Muscle of leg (tissue), 11 donors: ENCODE measurements around the gene DNLZ. TPM values are rescaled to one million over a fixed set of nuclear protein-coding genes. Genes with fewer than 3 reads are reported as not detected.
"Not testable (repeated sequence)": the region's sequence is repeated elsewhere in the genome, so short reads cannot be mapped to it uniquely, and the experiment has no call there.

Source experiments
- DNase-seq: peaks from one replicate; pipeline ENCODE4 v3.0.0; 2013
- H3K27ac ChIP-seq: one replicate; pipeline ENCODE4 v1.5.1; 2013; ENCODE audit warnings: mild to moderate bottlenecking, low read length, control low read depth
- H3K27me3 ChIP-seq: one replicate; pipeline ENCODE4 v1.6.1; 2013; ENCODE audit warnings: low read length; ENCODE audit not compliant: control insufficient read depth, insufficient read depth
- H3K36me3 ChIP-seq: one replicate; pipeline ENCODE4 v1.6.1; 2013; ENCODE audit warnings: low read length; ENCODE audit not compliant: control insufficient read depth, insufficient read depth
- H3K4me1 ChIP-seq: one replicate; pipeline ENCODE4 v1.6.1; 2013; ENCODE audit warnings: low read length; ENCODE audit not compliant: control insufficient read depth, insufficient read depth
- H3K4me3 ChIP-seq: one replicate; pipeline ENCODE4 v1.5.1; 2013; ENCODE audit warnings: low read length, control low read depth
- H3K9me3 ChIP-seq: replicated peaks from 2 replicates; pipeline ENCODE4 v1.6.1; 2013; ENCODE audit warnings: low read depth, low read length; ENCODE audit not compliant: control insufficient read depth
- WGBS: methylation state at CpG from one replicate; pipeline ENCODE4 v1.1.5; 2013; ENCODE audit warnings: missing lambda C conversion rate; ENCODE audit not compliant: insufficient coverage; 5-methylcytosine and 5-hydroxymethylcytosine counted together
- polyA plus RNA-seq, 8 donors: library from polyadenylated mRNA; unstranded; fragments of 120-200 nt; gene quantifications; one replicate each; pipeline versions ENCODE4 v1.2.1 to v1.2.3, GENCODE V29; 2013; ENCODE audit warnings: inconsistent platforms in 1 of 8, low replicate concordance in 1 of 8; ENCODE audit not compliant: insufficient read length in 8 of 8, insufficient read depth in 1 of 8
- total RNA-seq: library from RNA; stranded (reverse); fragments of 120-200 nt; gene quantifications from one replicate; pipeline ENCODE4 v1.2.4, GENCODE V29; 2013

The DNLZ gene
- total and polyA plus RNA-seq, 9 donors: 8.1 to 31.5 (median 10.4) TPM

- not testable (repeated sequence) for H3K27me3 ChIP-seq, H3K9me3 ChIP-seq, H3K27ac ChIP-seq, DNase-seq, H3K4me3 ChIP-seq
- 92% methylated on average over 7 of the region's 10 CpGs for WGBS
- H3K4me1 ChIP-seq: peaks cover 12% of the 10 kb centered on the region
- peaks cover 45% of the 10 kb centered on the region for H3K36me3 ChIP-seq
Measured at GRCh38 chr9:136405904-136406303, 42.4 kb upstream of the DNLZ start.

DNA sequence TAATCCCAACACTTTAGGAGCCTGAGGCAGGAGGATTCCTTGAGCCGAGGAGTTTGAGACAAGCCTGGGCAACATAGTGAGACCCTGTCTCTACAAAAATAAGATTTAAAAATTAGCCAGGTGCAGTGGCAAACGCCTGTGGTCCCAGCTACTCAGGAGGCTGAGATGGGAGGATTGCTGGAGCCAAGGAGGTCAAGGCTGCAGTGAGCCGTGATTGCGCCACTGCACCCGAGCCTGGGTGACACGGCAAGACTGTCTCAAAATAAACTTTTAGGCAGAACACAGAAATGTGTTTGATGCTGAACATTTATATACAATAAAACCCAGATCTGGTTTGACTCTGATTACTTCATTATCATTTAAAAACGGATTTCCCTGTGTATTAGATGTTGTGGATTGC lies 41.9 kb upstream of the DNLZ start:
- WGBS: 100% methylated on average over 1 of the region's 7 CpGs
- H3K27ac ChIP-seq: no peak overlapping the region
- no peaks in the 10 kb centered on the region for H3K9me3 ChIP-seq
- no peak for DNase-seq
- H3K36me3 ChIP-seq: peaks cover 45% of the 10 kb centered on the region
- H3K27me3 ChIP-seq: no peaks in the 10 kb centered on the region
- no peak overlapping the region for H3K4me3 ChIP-seq
- H3K4me1 ChIP-seq: peaks cover 15% of the 10 kb centered on the region

GRCh38 chr9:136404801-136405136 lies 41.2 kb upstream of the DNLZ start:
- Histone ChIP-seq H3K27ac (no peak overlapping the region), H3K4me3 (no peak overlapping the region), H3K27me3 (no peaks in the 10 kb centered on the region), H3K4me1 (peaks cover 16% of the 10 kb centered on the region), H3K9me3 (no peaks in the 10 kb centered on the region), H3K36me3 (peaks cover 45% of the 10 kb centered on the region)
- DNase-seq: no peak
- WGBS: 89% methylated on average over 14 of the region's 14 CpGs

GRCh38 chr9:136403915-136404800 lies 40.6 kb upstream of the DNLZ start:
- Histone ChIP-seq H3K27me3 (no peaks in the 10 kb centered on the region), H3K36me3 (peaks cover 45% of the 10 kb centered on the region), H3K4me1 (peaks cover 13% of the 10 kb centered on the region), H3K4me3 (no peak overlapping the region), H3K27ac (no peak overlapping the region), H3K9me3 (no peaks in the 10 kb centered on the region)
- DNase-seq: no peak
- WGBS: 90% methylated on average over 29 of the region's 32 CpGs

DNA sequence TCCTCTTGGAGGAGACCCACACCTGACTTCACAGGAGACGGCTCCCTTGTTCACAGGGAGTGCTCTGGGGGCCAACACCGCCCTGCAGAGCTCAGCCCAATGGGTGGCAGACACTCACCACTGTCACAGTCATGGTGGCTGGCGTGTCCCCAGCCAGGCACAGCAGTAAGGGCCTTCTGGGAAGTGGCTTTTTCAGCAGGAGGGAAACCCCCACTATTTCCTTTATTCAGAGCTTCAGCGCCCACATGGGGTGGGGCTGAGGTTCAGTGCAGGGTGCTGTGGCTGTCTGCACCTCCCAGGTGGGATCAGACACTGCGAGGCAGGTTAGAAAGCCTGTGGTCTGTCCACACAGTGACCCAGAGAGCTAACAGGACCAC lies 40.0 kb upstream of the DNLZ start:
- Histone ChIP-seq H3K9me3 (no peaks in the 10 kb centered on the region), H3K36me3 (peaks cover 49% of the 10 kb centered on the region), H3K27me3 (no peaks in the 10 kb centered on the region), H3K4me3 (no peak overlapping the region), H3K27ac (no peak overlapping the region), H3K4me1 (peaks cover 17% of the 10 kb centered on the region)
- WGBS: 84% methylated on average over 3 of the region's 5 CpGs
- no peak for DNase-seq

DNA sequence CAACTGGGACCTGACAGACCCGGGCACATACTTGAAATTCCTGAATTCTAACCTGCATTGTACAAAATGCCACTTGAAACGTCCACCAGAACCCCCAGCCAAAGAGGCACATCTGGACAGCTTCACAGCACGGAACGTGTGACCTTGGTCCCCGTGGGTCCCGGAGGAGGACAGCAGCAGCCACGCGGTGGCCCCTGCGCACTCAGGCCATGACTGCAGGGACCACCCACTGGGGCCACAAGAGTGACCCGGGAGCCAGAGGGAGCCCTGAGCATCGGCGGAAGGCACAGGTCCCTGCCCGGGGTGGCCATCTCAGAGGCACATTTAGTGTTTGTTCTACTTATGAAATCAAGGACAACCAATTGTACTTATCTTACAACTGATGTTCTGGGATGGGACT lies 38.5 kb upstream of the DNLZ start:
- WGBS: 59% methylated on average over 9 of the region's 13 CpGs
- peaks cover 18% of the 10 kb centered on the region for H3K4me1 ChIP-seq
- H3K4me3 ChIP-seq: no peak overlapping the region
- peaks cover 51% of the 10 kb centered on the region for H3K36me3 ChIP-seq
- H3K27me3 ChIP-seq: no peaks in the 10 kb centered on the region
- DNase-seq: no peak
- no peaks in the 10 kb centered on the region for H3K9me3 ChIP-seq
- H3K27ac ChIP-seq: no peak overlapping the region

DNA sequence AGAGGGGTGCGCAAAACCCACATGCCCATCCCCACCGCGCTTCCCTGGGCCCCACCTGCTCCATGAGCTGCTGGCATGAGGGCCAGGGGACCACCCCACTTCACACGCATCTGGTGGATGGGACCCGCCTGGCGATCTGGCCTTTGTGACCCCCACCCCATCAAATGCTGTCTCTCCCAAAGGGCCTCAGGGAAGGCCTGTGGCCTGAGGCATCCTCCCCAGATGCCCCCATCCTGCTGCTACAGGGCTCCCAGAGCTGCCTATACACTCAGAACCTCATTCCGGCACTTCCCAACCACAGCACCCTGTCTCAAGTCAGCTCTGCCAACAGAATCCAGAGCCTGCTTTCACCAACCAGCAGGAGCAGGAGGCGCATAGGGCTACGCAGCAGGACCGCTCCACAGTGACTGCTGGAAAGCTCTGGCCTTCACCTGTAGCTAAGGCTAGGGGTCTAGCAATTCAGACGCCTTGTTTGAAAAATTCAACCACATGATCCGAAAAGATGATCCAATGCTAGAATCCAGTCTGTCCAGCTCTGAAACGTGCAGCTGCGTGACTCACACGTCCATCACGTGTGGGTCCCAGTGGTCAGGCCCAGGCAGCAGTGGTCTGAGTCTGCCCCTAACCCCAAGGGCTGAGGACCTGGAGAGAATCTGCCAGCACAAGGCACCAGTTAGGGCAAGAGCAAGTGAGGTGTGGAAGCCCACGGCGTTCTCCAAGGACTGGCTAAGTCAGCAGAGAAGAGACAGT lies 37.8 kb upstream of the DNLZ start:
- Histone ChIP-seq H3K4me3 (no peak overlapping the region), H3K9me3 (no peaks in the 10 kb centered on the region), H3K27me3 (no peaks in the 10 kb centered on the region), H3K4me1 (peaks cover 18% of the 10 kb centered on the region), H3K27ac (no peak overlapping the region), H3K36me3 (peaks cover 52% of the 10 kb centered on the region)
- WGBS: 85% methylated on average over 14 of the region's 18 CpGs
- DNase-seq: no peak

- Histone ChIP-seq H3K27me3 (no peaks in the 10 kb centered on the region), H3K4me1 (peaks cover 18% of the 10 kb centered on the region), H3K27ac (no peak within 1 kb of the TSS), H3K4me3 (peak within 1 kb of the TSS; percentile 59), H3K9me3 (no peaks in the 10 kb centered on the region), H3K36me3 (peaks cover 60% of the 10 kb centered on the region)
- DNase-seq: peak; percentile 94
- 6% methylated on average over 68 of the region's 71 CpGs for WGBS
Measured at GRCh38 chr9:136400038-136400834, 36.7 kb upstream of the DNLZ start, which contains the start of gene SNAPC4. TSS of gene SNAPC4 (minus strand) at chr9:136400170. CDS start at chr9:136398428, 1,742 bp downstream.

GRCh38 chr9:136399176-136400037 lies 35.9 kb upstream of the DNLZ start:
- 1% methylated on average over 67 of the region's 67 CpGs for WGBS
- no peak for DNase-seq

More at GRCh38 chr9:136399176-136400037, 35.9 kb upstream of the DNLZ start:
- H3K9me3 ChIP-seq: no peaks in the 10 kb centered on the region
- H3K27me3 ChIP-seq: no peaks in the 10 kb centered on the region
- H3K4me3 ChIP-seq: peak overlapping the region; percentile 59
- H3K36me3 ChIP-seq: peaks cover 60% of the 10 kb centered on the region
- H3K27ac ChIP-seq: no peak overlapping the region
- H3K4me1 ChIP-seq: peaks cover 18% of the 10 kb centered on the region
